HG03378 (cell line): Measurements from ENCODE around the gene RAB34.
A peak's percentile ranks its signal among the peaks of the same experiment; 100 is the strongest.

Source experiments
- ATAC-seq: cut with Tn5 transposase; IDR thresholded peaks from one replicate; pipeline ENCODE4 v1.9.1; 2021; ENCODE audit warnings: mild to moderate bottlenecking, moderate library complexity; ENCODE audit not compliant: unreplicated experiment

Gene RAB34

DNA sequence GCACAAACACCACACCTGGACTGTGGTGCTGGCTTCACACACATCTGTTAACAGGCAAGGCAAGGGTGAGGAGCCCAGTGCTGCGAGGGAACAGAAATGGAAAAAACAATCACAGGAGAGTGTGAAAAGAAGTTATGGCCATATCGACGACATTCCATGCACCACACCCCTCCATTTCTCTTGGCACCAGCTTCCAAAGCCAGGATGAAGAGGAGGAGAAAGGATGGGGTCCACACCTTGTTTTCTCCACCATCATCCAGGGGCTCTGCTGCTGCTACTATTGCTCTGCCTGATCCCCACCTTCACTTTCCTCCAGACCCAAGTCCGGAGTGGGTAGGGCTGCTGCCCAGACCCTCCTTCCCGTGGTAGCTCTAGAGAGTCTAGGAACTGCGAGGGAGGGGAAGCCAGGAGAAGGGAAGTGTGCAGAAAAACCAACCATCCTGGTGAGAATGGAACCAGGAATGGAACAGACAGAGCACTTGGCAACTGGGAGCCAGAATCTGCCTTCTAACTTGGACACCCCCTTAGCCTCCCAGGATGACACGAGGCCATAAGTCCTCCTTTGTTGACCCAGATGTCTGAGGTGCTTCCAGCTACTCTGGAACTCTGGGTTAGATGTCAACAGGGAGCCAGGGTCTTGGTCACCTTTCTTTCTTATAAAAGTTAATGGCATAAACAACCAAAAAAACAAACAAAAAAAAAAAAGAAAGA is 4.8 kb downstream of the RAB34 start:
- ATAC-seq: no peak

DNA sequence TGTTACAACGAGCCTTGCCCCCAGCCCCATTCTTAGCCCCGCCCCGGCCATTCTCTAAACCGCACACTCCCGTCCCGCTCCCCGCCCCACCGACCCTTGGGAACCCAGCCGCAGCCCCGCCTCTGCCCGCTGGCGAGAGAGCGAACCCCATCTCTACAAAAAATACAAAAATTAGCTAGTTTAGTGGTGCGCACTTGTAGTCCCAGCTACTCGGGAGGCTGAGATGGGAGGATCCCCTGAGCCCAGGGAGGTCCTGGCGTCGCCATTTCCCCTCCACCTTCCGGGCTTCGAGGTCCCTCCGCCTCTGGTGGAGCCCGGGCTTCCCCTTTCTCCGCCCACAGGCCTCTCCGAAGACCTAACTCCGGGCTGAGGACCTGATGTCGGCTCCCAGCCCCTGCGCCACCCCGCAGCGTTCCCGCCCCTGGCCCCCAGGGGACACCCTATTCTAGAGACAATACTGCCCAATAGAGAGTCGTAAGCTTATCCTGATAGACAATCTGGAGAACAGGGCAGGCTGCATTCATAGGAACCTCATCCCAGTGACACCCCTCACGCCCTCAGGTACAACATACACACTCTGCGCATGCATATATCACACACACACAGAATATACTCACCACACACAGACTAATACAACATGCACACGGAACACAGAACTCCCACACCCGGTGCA is 5.5 kb downstream of the RAB34 start:
- no peak for ATAC-seq

DNA sequence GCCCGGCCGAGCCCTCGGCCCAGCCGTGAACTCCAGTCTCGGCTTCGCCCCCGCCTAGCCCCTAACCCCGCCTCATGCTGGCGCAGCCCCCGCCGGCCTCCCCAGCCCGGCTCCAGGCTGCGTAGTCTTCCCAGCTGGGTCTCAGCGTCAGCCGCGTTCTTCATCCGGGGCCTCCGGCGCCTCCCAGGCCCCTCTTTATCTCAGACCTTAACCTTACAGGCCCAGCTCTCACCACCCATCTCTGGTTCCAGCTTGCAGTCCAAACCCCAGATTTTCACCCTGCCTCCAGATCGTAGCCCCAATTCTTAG is 6.0 kb downstream of the RAB34 start, which contains the start of gene PROCA1:
PROCA1 (minus strand) TSS at position 166 of the 309 bp plus-strand sequence. CDS start 228 bp downstream, outside the sequence.
- no peak for ATAC-seq

DNA sequence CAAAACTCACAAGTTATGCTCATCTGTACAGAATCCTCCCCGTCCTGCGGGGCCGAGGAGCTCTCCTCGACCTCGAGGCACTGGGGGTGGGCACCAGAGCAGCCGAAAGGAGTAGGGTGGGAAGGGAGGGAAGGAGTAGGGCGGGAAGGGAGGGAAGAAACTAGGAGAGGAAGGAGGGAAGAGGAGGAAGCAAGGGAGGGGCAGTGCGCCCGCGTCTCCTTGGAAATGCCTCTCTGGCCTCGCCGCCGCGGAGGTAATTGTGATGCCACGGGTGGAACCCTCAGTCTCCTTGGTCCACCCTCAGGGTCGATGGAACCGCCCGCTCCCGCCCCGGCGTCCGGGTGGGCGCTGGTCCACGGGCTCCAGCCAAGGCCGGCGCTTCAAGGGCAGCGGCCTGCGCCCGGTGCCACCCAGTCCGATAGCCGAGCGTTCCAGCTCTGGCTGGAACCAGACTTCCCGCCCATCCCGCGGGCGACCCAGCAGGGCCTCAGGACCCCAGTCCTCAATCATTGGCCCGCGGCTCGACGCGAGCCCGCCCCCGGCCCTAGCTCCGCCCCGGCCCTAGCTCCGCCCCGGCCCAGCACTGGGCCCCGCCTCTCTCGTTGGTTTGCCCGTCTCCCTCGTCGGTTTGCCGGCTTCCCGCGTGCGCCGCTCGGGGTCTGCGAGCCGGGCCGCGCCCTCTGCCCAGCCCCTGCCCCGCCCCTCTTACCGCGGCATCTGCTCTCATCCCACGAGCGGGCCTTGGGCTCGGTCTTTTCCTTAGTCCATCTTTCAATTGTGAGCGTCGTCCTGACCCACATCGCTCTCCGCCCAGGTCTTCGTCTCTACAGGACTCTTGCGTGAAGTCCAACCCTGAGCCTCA is 6.6 kb downstream of the RAB34 start:
- peak; percentile 58 for ATAC-seq

DNA sequence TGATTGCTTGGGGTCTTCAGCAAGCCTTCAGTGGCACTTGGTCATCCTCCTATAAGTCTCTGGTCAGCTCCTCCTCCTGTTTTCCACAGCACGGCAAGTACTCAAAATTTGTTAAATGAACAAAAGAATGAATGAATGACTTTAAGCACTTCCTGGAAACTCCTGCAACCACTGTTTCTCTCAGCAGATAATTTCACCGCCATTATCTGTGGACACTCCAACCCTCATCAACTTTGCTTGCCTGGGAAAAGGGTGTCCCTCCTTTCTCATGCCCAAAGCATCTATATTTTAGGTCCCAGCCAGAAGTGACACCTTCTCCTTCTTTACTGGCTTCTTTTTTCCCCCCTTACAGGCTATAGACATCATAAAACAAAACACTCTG is 10.3 kb downstream of the RAB34 start:
- ATAC-seq: no peak

DNA sequence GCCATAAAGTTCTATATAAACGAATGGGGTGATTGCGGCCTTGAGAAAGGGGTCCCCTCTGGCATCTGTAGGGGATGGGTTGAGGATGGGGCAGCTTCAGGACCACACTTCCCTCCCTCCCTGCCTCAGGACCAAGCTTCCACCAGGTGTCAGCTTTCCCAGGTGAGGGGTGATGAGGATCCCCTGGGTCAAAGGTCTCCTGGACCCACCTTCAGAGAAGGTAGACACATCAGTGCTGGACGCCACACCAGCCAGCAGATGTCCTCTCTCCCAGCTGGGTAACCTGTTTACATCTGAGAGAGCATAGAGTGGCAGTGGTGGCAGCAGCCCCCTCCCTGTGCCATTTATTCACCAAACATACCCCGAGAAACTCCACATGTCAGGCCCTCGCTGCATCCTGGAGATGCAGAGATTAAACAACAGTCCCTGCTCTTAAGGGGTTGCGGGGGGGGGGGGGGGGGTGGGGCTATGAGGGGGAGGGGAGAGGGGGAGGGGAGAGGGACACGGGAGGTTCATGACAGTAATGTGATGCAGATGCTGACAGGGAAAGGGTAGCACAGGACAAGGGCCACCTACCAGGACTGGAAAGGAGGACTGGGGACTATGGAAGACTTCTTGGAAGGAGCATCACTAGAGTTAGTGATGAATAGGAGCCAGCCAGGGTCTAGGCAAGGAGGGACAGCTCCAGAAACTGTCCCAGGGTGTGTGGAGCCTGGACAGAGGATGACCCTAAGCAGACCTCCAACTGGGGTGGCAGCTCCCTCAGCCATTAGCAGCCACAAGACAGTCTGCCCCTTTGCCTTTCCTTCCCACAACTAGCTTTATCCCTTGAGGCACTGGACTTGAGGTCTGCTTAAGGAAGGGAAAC is 11.0 kb downstream of the RAB34 start:
- no peak for ATAC-seq

DNA sequence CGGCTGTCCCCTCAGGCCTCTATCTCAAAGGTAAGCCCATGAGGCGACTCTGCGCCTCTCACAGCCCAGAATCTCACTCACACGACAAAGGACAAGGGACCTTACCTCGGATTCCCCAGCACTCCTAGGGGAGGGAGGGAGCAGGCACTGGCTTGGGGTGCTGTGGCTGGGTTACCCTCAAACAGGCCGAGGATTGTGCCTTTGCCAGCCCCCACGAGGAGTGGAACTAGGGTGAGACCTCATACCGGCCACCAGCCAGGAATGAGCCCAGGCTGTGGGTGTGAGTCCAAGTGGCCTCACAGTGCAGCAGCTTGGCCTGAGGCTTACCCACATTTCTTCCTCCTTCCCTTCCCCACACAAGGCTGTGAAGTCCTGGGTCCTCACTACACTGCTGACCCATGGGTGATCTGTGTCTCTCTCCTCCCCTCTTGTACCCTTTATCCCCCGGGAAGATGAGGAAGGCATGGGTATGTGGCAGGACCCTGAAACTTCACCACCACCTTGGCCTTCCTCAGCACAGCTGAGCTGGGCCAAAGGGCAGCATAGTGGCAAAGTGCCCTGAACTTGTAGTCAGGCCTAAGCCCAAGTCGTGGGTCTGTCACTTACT is 11.8 kb downstream of the RAB34 start:
- ATAC-seq: no peak

DNA sequence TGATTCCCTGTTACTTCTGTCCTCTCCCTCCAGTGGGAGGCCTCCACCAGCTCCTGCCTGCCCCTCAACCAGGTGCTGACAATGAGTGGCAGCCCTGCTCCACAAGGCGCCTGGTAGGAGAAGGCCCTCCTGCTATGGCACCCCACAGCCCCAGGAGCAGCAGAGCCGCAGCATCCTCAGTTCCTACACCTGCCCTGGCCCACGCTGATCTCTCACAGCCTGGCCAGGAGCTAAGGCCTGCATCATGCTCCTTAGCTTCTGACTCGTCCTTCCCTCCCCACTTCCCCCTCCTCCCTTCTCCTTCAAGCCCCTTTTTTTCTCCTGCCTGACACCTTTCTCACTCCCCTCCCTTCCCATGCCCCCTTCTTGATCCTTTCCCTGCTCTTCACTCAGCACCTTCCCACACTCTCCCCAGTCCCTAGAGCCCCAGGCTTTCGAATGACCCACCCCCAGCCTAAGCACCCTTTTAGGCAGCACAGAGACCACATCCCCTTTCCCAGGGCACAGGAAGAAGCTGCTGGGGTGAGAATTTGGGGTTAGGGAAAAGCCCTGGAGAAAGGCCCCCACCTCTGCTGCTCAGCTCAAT is 12.5 kb downstream of the RAB34 start:
- ATAC-seq: no peak

DNA sequence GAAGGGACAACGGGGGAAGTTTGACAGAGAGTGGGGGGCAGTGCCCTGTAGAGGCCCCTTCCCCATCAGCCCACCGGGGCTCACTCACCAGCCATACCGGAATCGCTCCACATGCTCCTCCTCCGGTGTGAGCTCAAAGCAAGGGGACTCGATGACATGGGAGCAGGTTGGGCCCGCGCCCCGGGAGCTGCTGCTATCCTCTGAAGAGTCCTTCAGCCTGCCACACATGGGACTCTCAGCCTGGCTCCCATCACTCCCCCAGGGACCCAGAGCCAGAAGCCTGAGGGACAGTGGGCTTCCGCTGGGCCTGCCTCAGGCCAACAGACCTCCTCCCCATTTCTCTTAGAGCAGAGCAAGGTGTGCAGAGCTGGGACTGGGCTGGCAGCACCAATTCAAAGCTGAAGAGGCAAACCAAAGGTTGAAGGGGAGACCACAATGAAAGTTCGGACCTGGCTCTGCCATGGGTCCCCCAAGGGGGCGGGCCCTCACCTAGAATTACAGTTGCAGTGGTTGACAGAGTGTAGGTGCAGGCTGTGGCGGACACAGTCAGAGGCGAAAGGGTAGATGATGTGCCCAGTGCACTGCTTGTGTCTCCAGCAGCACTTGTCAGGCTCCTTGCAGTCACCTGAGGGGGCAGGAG is 13.3 kb downstream of the RAB34 start:
- ATAC-seq: no peak

DNA sequence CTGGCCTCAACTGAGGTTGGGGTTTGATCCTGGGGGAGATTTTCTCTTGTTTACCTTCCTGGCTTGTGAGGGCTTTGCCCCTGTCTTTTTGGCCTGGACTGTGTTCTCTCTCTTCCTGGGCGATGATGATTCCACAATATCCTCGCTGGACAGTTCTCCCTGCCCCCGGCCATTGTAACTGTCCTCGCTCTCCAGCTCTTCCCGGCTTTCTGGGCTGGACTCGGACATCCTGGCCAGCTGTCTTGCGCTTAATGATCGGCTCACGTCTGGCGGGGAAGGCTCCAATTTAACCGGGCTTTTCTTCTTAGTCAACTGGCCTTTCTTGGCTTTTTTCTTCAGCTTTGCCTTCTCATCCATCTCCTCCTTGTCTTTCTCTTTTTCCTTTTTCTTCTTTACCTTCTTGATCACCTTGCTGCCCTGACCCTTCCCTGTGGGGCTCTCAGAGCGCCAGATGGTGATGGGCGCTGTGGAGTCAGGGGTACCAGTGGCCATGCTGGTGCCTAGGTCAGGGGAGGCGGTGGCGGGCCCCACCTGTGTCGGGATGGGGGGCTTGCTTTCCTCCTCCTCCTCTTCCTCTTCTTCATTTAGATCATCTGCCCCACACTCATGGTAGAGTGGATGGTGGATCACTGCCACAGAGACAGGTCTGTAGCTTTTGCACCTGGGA is 14.0 kb downstream of the RAB34 start:
- no peak for ATAC-seq

DNA sequence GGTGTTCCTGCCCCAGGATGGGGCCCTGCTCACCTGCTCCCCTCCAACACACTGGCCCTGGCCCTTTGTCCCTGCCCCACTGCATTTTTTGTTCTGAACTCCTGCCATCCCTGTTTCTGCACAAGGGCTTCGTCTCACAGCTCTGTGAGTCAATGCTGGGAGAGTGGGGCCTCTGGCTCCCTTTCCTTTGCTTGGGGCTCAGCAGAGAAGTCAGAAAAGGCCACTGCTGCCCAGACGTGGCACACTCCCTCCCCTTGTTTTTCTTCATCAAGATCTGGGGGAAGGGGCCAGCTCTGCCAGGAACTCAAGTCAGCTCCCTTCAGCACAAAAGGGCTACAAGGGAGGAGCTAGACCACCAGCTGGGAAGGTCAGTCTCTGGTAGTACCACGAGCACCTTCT is 14.9 kb downstream of the RAB34 start:
- ATAC-seq: no peak

DNA sequence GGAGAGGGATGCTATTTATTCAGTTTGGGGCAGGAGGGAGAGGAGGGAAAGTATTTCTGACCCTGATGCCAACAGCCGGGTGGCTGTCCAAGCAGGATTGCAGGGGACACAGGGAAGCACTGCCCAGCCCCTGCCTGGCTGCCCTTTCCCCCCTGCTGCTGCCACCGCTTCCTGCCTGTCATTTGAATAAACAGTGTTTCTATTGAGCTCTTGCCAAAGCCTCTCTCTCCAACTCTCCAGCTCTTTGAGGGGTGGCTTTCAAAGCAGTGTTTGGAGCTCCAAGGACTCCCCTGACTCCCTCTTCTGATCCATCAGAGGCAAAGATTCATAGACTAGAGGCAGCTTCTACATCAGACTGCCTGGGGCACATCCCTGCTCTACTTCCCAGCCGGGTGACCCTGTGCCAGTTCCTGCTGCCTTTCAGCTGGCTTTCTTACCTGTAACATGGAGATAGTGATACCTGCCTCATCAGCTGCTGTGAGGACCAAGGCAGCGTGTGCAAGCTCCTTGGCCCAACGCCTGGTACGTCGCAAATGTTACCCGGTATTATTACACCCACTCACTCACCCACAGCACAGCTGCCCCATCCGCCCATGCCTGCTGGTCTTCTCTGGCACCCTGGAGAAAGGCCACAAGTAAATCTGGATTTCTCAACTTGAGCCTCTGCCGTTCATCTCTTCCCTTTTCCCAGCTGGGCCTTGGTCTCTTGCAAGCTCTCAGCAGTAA is 15.5 kb downstream of the RAB34 start:
- ATAC-seq: no peak

DNA sequence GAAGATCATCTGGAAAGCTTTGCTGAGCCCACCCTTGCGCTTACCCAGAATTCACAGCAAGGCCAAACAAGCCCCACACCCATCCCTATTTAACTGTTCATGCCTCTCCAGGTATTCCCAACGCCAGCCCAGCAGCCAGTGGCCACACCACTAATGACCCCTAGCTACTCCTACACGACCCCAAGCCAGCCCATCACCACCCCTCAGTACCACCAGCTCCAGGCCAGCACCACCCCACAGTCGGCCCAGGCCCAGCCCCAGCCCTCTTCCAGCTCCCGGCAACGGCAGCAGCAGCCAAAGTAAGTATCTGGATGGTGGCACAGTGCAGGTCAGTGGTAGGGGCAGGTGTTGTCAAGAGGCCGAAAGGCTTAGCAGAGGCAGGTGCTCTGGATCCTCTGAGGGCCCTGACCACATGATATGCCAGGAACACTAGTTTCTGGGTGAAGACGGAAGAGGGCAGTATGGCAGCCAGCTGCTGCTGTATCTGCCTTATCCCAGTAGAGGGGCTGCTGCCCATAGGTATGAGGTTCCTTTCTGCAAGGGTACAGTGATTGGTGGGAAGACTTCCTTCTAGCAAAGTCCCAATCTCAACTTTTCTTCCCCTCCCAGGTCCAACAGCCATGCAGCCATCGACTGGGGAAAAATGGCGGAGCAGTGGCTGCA is 16.7 kb downstream of the RAB34 start:
- no peak for ATAC-seq

DNA sequence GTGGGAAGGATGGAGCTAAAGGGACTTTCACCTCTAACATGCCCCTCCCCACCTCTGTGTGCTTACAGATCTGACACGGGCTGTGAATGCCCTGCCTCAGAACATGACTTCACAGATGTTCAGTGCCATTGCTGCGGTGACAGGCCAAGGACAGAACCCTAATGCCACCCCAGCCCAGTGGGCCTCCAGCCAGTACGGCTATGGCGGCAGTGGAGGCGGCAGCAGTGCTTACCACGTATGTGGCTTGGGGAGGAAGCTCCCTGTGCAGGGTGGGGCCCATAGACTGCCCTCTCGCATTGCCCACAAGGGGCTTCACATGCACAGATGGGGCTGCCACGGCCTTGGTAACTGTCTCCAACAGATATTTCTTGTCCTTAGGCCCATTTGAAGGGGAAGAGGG is 17.4 kb downstream of the RAB34 start:
- ATAC-seq: no peak

DNA sequence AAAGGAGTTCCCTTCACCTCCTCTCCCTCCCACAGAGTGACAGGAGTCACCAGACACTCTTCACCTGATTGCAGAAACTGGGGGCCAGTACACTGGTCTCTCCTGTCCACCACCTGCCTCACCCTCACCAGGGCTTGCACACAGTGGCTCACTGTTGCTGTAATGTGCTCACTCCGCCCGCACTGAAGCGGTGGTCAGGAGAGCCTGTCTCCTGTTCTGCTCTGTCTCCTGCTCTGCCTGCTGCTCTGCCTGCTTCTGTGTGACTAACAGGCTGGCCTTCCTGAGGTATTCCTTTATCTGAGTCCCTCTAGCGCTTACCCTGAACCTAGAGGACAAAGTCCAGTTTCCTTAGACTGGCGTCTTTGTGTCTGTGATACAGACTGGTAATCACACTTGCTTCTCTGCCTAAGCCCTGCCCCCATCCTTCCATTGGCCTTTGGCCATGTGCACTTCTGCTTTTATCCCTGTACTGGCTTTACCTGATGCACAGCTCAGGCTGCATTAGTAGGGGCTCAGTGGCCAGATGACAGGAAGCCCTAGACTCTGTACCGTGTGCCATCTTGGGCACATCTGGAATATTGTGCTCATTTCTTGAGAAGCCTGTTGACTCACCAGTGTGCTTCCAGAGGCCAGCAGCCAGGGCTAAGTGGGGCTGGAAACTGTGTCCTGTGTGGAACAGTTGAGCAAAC is 19.3 kb downstream of the RAB34 start:
- no peak for ATAC-seq

DNA sequence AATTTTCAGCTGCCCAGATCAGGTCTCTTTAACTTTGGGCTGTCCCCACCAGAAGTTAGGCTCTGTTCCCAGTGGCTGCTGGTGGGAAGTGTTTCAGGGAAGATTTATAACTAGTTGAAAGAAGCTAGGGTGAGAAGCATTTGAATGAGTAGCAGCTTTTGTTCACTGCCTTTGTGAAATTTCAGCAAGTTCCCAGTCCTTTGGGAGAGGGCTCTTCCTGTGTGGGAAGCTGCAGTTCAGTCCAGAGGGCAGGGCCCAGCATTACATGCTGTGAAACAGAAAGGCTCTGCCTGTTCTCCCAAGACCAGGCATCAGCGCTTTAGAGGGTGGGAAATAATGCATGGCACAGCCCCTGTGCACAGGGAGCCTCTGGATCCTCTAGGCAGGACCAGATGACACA is 23.8 kb downstream of the RAB34 start:
- ATAC-seq: no peak

DNA sequence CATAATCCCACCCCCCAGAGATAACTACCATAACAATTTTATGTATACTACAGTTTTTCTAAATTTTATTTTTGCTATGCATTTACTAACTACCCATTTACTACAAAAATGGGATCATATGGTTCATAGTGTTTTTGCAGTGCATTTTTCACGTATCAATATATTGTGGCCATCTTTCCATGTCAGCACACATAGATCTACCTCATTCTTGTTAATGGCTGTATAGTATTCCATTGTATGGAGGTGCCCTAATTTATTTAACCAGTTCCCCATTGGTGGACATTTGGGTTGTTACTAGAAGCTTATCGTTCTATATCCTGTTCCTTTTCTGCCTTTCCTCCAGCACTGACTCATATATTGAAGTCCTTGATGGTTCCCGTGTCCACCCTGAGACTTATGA is 28.7 kb downstream of the RAB34 start:
- no peak for ATAC-seq
